NCI-H1417 (cell line): ENCODE measurements around the gene TSPAN1.

ENCODE experiments used
- DNase-seq, 3 experiments: peaks; one replicate each; lab custom pipeline; 2025; lab: John Stamatoyannopoulos, UW

TSPAN1 gene

DNA sequence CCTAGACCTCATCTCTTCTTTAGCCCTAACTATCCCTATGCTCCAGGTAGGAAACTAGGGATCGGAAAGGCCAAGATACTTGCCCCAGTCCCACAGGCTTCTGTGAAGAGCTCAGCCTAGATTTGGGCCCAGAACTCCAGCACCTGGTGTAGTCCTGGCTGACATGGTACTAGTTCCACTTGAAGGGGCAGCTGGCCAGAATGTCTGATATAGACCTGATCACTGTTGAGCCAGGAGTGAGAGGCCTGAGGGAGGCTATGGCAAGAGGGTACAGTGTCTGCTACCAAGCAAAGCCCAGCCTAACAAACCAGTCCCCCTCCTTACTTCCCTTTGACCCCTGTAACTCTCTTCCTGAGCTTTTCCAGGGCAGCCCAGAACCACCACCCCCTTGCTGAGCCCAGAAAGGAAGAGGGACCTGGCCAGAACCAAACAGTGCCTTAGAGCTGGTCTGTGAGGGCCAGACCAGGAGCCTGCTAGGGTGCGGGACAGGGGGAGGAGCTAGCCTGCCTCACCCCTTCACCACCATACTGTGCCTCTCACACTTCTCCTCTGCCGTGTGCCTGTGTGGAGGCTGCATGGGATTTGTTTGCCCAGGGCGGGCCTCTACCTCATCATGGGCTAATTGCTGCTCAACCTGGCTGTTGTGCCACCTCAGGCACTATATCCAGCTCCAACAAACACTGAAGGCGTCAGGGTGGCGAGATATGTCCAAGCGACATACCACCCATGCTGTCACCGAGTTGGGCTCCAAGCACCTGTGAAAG is 12.4 kb downstream of the TSPAN1 start:
- DNase-seq = peak; percentile 22 to 91 (median 80)

DNA sequence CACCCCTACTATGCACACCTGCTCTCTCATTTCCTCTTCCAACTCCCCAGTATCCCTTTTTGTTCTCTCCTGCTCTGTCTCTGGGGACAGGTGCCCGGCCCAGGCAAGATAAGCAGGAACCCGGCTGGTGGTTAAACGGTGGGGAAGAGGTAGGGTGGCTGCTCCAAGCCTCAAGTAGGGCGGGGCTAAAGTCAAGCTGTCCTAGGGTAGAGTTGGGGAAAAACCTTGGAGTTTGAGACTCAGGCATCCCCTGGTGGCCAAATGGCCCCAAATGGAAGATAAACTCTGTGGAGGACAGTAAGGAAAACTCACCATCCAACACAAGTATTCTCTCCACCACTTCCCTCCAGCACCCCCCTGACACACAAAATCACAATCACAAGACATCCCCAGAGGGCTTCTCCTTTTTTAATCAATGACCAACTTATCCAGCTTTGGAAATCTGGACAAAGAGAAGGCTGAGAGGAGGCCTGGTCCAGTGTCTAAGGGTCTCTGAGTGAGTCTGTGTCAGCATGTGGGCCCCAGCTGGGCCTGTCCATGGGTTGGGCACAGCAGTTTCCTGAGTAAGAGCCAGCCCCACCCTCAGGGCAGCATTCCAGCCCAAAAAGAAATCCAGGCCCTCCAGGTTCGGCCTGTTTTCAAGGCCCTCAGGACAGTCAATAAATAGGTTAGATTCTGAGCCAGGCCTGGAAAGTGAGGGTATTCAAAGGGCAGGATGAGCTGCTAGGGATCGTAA is 13.6 kb downstream of the TSPAN1 start:
- DNase-seq = no peak

DNA sequence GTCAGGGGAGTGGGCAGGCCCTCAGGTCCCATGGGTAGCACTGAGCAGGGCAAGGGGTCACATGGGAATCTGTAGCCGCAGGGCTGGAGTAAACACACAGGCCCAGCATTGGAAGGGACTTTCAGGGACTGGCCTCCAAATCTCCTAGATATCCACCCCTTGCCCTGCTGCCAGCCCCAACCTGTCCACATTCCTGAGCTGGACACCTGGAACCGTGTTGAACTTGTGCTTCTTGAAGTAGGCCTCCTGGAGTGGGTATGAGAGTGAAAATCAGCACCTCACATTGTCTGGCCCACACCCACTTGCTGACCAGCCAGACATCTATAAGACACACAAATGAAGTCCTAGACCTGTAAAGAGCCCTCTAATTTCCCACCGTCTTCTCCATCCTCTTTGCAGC is 15.7 kb downstream of the TSPAN1 start:
- DNase-seq = no peak

DNA sequence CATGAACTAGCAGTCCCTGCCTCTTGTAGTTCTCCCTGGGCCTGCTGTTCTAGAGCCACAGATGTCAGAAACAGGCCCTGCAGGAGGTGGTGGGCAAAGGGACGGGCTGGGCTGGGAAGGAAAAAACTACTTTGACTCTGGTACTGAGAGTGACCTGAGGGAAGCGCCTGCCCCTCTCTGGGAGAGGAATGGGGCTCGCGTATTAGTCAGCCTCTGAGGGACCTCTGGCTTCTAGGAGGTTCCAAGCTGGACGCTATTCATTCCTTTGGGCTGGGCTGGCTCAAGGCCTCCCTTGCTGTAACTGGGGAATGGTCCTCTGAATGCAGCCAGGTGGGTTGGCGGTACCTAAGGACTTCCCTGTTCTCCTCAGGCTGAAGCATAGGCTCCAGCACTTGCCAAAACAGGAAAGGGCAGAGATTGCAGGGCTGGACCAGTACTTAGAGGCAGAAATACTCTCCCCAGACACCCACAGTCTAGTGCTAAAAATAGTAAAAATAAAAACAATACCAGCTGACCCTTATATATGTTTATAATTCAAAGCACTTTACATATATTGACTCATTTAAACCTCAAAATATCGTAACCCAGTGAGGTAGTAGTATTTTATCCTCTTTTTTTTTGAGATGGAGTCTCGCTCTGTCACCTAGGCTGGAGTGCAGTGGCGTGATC is 16.3 kb downstream of the TSPAN1 start:
- no peak for DNase-seq

DNA sequence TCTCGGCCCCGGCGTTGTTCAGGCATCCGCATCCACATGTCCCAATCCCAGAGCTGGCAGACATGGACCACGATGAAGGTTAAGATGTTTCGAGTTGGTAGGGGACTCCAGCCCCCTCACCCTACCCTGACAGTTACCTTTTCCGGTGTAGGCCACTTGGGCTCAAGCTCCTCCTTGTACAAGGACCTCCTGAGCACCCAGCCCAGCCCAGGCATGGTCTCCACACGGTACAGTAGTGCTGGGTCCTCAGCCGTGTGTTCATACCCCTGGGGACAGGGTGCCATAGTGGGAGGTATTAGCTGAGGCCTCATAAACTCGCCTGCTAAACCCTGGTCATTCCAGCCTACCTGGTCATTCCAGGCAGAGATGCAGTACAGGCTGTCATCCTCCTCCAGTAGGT is 17.3 kb downstream of the TSPAN1 start:
- no peak for DNase-seq

DNA sequence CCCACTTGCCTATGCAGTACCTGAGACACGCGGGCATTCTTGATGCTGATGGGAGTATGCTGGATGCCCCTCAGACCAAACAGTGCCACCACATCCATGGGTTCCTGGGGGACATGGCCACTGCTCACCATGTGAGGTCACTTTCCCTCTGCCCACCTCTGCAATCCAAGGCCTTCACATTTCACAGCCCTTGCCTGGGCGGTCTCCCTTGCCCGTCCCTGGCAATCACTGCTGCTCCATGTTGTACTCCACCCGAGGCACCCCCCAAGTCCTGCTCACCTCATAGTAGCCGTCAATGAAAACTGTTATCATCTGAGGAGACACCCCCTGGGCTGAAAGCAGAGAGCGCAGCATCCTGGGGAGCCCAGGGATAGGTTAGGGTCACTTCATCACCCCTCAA is 18.4 kb downstream of the TSPAN1 start:
- no peak for DNase-seq

DNA sequence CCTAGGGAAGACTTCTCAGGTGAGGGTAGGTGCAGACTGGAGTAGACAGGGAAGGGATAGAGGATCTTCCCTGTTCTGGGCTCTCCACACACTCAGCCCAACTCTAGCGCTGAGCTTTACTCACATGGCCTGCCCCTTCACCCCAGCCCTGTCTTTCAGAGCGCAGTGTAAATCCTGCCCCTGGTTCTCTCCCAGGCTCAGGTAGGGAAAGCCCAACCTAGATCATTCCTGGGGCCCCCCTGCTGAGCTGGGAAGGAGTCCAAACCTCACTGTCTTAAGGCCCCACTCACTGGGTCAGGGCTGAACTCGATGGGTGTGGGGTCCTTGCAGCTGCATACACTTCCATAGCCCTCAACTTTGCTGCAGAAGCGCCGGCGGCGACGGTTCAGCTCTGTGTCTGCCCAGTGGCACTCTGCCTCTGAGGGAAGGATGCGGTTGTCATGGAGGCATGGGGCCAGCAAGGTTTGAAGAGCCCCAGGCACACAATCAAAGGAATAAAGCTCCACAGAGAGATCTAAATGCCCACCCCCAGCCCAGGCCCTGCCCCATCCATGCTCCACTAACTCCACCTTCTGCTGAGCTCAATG is 19.2 kb downstream of the TSPAN1 start:
- DNase-seq = no peak

DNA sequence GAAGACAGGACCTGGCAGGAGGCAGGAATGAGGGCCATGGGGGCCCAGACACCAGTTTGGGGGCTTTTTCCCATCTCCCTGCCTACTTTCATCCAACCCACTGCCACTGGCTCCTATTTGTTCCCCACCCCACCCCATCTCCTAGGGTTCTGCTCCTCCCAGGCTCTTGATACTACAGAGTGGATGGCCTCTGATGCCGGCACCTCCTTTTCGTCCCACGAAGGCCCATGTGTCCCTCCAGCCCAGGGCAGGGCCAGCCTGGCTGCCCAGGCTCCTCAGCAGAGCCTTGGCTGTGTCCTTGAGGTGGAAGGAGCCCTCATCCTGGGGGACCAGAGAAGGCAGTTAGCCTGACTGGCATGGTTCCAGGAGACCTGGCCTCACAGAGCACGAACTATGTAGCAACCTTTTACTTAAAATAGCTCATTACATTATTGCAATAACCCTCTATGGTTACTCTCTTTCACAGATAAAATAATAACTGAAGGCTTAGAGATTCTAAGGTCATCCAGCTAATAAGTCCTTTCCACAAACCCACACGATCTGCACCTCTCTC is 19.8 kb downstream of the TSPAN1 start:
- no peak for DNase-seq

DNA sequence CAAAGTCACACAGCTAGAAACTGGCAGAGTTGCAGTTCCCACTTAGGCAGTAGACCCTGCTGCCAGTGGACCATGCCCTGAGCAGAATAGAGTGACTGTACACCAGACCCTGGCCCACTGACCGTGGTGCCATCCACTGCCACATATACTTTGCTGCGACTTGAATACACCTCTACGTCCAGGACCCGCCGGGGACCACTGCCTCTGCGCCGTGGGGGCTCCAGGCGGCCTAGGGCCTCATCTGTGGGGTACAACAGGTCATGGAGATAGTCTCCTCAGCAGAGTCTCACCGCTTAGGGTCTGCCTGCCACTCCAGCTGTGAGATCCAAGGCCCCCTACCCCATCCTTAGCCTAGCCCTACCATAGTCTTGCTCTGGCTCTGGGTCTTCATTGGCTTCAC is 21.7 kb downstream of the TSPAN1 start:
- DNase-seq = no peak

DNA sequence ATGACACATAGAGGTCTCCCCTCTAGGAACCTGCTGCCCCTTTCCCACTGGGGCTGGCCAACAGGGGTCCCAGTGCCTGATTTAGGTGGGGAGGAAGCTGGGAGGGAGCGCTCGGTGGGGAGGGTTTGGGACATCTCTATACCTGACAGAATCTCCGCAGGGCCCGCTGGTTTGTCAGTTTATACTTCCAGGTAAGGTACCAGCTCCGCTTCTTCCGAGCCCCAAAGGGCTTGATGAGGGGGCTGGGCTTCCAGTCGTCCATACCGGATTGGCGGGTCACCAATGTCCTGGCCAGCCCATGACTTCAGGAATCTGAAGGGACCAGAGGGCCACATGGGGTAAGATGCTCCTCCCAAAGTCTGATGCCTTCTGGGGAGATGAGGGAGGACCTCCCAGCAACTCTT is 22.7 kb downstream of the TSPAN1 start:
- DNase-seq = no peak

DNA sequence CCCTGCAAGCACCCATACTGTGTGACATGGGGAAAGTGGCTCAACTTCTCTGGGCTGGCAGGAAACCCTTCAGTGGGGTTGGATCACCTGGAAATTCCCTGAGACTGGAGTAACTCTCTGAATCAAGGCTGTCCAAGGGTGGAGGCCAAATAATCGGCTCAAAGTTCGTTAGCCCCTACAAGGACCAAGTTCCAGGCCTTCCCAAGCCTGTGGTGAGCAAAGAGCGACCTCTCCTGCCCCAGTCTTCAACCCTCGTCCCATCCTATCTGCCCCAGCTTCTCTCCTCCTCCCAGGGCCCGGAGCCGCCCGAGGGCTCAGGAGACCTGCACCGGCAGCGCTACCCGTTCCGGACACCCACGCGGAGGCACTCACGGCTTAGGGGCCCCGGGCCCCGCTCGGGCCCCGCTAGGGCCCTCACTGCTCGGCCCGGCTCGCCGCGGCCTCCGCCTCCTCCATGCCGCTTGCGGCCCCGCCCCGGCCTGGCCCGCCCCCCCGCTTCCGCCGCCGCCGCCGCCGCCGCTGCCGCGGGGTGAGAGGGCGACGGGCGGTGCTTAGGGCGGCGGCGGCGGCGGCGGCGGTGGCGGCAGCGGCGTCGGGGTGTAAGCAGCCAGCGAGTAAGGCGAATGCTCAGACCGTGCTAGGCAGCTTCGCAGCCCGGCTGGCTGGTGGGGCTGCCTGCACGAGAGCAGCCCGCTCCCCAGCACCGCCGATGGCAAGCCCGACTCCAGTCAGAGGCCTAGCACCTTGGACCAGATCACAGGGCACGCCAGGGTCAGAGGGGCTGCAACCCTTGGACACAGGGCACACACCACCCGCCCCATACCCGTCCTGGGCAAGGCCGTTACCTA is 23.3 kb downstream of the TSPAN1 start, which contains the start of gene POMGNT1:
TSS of gene POMGNT1 (minus strand) at position 471 of the 848 bp plus-strand sequence. CDS start 613 bp downstream, outside the sequence.
- peak; percentile 65 to 81 (median 77) for DNase-seq

DNA sequence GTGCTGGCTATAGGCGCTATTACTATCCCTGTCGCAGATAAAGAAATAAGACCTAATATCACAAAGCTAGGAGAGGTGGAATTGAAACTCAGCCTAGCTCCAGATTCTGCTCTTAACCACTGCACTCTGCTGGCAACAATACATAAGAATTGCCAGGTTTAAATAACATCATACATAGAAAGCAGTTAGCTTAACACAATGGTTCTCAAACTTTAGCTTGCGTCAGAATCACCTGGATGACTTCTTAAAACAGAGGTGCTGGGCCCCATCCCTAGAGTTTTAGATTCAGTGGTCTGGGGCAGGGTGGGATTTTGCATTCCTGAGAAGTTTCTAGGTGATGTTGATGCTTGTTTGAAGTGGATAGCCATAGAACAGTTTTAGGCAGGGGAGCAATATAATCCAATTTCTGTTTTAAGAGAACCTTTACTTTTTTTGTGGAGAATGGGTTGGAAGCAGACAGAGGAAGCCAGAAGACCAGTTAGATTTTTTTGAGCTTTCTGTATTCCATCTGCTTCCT is 24.4 kb downstream of the TSPAN1 start:
- no peak for DNase-seq

DNA sequence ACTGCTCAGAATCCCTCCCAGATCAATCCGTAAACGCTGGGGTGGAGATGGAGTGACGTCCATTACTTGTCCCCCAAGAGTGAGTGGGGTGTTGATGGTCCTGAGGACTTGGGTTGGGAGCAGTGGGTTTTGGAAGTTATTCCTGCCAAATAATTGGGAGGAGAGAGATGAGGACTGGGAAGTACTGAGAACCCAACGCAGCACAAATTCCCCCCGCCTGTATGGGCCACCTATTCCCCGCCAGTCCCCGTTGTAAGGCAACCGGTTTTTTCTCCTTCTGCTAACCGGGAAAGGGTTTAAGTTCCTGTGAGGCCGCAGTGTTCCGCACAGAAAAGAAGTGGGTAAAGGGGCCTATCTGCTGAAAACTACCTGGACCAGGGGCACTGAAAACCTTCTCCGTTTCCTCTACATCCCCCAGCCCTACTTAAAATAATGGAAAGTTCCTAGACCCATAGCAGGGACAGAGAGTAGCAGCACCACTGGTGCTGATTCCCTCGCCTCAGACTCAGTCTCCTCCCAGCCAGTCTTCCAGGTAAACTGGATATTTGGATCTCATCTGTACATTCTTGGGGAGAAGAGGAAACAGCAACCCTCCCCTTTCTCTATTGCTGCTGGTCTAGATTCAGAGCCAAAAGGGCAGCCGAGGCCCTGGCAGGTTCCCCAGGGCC is 29.0 kb downstream of the TSPAN1 start:
- no peak for DNase-seq

DNA sequence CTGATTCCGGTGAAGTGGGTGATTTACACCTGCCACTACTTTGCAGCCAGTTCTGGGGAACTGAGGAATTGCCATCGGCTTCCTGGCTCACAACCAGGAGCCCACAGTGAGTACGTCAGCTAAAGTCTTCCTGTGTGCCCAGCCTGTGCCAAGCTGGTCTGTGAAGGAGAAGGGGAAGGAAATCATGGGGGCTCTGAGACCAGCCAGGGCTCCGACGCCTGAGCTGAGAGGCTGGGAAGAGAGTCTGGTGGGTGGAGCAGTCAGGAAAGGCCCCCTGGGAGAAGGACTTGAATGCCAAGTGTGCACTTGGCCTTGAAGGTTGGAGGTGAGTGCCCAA is 29.5 kb downstream of the TSPAN1 start:
- peak in 1 of 3 experiments; percentile 47 for DNase-seq

DNA sequence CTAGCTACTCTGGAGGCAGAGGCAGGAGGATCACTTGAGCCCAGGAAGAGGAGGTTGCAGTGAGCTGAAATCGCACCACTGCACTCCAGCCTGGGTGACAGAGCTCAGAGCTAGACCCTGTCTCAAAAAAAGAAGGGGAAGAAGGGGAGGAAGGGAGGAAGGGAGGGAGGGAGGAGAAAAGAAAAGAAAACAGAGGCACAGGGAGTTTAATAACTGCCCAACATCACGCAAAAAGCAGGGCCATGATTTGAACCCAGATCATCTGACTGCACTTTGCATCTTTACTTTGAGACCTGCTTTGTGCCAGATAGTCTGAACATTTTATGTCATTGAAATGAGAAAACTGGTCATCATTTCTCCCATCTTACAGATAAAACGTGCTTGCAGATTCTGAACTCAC is 30.3 kb downstream of the TSPAN1 start:
- DNase-seq = no peak

DNA sequence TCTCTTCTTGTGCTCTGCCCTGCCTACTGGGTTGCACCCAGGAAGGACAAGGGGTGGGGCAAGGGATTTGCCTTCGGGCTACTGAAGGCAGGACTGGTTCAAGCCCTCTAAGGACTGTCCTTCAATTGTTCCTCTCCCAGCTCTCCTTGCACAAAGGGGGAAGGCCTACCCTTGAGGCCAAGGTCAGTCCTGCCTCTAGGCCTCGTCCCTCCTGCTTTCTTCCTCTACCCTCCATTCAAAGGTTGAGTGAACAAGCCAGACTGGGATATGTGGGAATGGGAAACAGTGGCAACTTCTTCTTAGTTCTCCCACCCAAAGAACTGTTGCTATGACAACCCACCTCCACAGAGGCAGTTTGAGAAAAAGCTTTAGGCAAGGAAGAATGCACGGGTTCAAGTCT is 30.9 kb downstream of the TSPAN1 start:
- DNase-seq = no peak

DNA sequence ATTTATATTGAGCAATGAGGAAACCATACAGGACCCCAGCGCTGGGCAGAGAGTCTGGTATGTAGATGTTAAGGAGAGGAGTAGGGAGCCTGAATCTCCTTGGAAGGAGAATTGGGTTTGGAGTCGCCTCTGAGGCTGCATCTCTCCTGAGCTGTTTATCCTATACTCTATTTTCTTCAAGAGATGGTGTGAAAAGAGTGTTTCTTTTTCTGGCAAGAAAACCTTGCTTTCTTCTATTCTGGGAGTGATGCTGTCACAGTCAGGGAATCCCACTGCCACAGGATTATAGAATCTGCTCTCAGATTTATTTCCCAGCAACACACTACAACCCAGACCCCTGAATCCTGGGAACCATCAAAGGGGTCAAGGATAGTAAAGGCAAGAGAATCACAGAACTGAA is 31.5 kb downstream of the TSPAN1 start:
- DNase-seq = no peak

DNA sequence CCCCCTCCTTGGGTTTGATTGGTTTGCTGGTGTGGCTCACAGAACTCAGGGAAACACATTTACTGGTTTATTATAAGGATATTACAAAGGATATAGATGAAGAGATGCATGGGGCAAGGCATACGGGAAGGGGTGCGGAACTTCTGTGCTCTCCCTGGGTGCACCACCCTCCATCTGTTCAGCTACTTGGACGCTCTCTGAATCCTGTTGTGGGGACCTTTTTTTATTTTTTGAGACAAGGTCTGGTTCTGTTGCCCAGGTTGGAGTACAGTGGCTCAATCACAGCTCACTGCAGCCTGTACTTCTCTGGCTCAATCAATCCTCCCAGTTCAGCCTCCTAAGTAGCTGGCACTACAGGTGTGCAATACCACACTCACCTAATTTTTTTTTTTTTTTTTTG is 35.7 kb downstream of the TSPAN1 start:
- no peak for DNase-seq

DNA sequence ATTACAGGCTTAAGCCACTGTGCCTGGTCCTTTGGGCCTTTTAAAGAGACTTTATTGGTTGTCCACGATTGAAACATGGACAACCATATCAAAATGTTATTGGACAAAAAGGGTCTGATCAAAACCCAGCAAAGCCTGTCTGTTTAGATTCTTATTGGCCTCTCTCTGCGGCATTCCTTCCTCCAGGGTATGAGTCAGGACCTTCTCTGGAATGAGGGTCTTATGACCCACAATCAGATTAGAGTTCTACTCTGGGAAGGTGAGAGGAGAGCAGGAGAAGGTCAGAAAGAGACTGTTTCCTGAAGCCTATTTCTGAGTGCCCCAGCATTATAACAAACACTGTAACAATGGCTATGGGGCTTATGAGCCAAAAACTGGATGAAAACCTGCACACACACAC is 36.2 kb downstream of the TSPAN1 start:
- DNase-seq = no peak

DNA sequence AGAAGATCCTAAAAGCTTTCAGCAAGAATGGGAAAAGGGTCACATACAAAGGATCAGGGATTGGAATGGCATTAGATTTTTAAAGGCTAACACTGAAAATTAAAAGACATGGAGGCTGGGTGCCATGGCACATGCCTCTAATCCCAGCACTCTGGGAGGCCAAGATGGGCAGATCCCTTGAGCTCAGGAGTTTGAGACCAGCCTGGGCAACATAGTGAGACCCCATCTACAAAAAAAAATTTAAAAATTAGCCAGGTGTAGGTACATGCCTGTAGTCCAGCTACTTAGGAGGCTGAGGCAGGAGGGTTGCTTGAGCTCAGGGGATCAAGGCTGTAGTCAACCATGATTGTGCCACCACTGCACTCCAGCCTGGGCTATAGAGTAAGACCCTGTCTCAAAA is 40.6 kb downstream of the TSPAN1 start:
- no peak for DNase-seq

DNA sequence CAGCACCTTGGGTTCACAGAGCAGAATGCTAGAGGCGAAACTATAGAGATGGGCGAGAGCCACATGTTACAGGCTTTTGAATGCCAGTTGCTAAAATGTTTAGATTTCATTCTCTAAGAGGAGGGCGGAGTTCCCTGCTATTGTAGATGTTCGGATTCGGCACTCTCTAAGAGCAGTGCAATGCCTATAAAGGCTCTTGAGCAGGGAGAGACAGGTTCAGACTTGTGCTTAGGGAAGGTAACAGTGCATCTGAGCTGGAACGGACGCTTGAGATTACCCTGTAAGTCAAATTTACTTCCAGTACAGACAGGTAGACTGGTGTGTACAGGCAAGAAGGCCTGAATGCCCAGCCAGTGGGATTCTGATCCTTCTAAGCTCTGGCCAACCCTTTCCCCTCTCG is 43.6 kb downstream of the TSPAN1 start:
- DNase-seq = peak; percentile 54 to 98 (median 78)
